ENCODE data around the gene GPN1.
A peak's percentile ranks its signal among the peaks of the same experiment; 100 is the strongest.
"Not testable (repeated sequence)": the region's sequence is repeated elsewhere in the genome, so short reads cannot be mapped to it uniquely, and the experiment has no call there.

GPN1 gene

GRCh38 chr2:27628767-27629709, at the start of gene GPN1, which contains the start of gene CCDC121:
TSS of gene GPN1 (plus strand) at chr2:27629050. CDS start at chr2:27629059, 9 bp downstream.
TSS of gene CCDC121 (minus strand) at chr2:27629012. CDS start at chr2:27627799, 1,213 bp downstream.
- DNase-seq: peak; percentile 14 to 55

- no peak for DNase-seq
These were observed 47.3 kb upstream of the GPN1 start for GRCh38 chr2:27581417-27582128.

- DNase-seq: no peak
These were observed 46.6 kb upstream of the GPN1 start for GRCh38 chr2:27582129-27582694.

DNA sequence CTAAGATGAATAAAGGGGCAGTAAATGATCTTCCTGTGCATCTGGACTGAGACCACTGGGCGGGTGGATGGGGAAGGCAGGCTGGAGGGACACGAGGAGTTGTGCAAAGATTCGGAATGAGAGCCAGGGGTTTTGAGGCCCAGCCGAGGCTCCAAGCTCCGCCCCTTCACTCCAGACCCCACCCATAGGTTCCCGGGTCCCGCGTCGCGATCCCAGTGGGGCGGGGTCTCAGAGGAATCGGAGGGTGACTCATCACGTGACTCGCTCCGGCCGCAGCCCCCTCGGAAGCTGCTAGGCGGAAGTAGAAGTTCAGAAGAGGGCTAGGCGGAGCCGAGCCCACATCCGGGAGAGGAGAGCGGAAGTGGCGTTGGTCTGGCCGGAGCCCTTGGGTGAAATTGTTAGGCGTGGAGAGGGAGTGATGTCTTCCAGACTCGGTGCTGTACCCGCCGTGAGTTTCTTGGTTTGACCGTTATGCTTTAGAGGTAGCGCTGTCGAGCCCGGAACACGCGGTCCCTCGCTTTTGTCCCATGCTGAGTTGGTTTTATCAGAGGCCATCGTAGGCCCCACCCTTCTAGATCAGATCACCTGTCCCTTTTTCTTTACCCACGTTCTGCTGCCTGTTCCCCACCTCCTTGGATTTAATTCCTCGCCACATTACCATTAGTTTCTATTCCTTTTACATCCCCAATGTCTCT, 46.0 kb upstream of the GPN1 start, which contains the start of gene ZNF512:
ZNF512 (plus strand) TSS at position 348 of the 695 bp plus-strand sequence; CDS start at position 419, 71 bp downstream.
- peak in 1 of 2 experiments; percentile 14 for DNase-seq

GRCh38 chr2:27583390-27583915, 45.4 kb upstream of the GPN1 start:
- no peak for DNase-seq

DNA sequence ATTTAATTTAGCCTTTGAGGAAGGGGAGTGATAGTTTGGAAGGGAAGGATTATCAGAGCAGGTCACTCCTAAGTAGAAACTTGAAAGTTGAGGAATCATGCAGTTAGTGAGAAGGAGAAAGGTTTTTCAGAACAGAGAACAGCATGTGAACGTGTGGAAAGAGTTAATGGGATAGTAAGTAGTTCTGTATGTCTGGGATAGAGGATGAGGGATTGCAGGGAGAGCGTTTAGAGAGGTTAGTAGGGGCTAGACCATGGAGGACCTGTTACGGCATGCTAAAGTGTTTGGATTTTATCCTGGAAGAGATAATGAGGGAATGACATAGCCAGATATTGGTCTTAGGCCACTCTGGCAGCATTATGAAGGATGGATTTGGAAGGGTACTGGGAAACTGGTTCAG, 44.3 kb upstream of the GPN1 start:
- no peak for DNase-seq

GRCh38 chr2:27587025-27587424, 41.8 kb upstream of the GPN1 start:
- DNase-seq: no peak

DNA sequence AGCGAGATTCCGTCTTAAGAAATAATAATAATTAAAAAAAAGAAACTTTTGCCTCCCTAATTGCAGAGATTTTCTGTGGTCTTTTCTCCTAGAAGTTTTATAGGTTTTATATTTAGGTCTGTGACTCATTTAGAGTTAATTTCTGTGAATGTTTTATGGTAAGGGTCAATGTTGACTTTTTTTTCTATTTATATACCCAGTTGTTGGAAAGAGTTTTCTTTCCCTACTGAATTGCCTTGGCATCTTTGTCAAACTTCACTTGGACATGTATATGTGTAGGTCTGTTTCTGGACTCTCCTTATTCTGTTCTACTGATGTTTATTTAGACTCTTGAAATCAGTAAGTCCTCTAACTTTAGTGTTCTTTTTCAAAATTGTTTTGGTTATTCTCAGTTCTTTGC, 40.5 kb upstream of the GPN1 start:
- DNase-seq: no peak

GRCh38 chr2:27591745-27592144, 37.1 kb upstream of the GPN1 start:
- no peak for DNase-seq

DNA sequence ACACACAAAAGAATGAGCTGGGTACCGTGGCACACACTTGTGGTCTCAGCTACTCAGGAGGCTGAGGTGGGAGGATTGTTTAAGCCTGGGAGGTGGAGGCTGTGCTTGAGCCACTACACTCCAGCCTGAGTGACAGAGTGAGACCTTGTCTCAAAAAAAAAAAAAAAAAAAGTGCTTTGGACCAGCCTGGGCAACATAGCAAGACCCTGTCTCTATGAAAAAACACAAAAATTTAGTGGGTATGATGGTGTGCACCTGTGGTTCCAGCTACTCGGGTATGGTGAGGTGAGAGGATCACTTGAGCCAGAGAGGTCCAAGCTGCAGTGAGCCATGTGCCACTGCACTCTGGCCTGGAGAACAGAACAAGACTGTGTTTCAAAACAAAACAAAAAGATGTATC, 35.6 kb upstream of the GPN1 start:
- no peak for DNase-seq

DNA sequence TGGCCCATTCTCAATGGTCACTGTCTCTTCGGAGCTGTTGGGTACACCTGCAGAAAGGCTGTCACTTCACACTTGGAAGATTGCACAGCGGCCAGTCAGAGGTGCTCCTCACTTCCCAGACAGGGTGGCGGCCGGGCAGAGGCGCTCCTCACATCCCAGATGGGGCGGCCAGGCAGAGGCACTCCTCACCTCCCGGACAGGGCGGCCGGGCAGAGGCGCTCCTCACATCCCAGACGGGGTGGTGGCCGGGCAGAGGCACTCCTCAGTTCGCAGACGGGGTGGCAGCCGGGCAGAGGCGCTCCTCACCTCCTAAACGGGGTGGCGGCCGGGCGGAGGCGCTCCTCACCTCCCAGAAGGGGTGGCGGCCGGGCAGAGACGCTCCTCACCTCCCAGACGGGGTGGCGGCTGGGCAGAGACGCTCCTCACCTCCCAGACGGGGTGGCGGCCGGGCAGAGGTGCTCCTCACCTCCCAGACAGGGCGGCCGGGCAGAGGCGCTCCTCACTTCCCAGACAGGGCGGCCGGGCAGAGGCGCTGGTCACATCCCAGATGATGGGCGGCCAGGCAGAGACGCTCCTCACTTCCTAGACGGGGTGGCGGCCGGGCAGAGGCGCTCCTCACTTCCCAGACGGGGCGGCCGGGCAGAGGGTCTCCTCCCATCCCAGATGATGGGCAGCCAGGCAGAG, 34.7 kb upstream of the GPN1 start:
- not testable (repeated sequence) for DNase-seq

GRCh38 chr2:27595412-27595811, 33.4 kb upstream of the GPN1 start:
- DNase-seq: not testable (repeated sequence)

- no peak for DNase-seq
These were observed 32.2 kb upstream of the GPN1 start for GRCh38 chr2:27596627-27597026.

- DNase-seq: no peak
These were observed 22.2 kb upstream of the GPN1 start for GRCh38 chr2:27606611-27607010.

DNA sequence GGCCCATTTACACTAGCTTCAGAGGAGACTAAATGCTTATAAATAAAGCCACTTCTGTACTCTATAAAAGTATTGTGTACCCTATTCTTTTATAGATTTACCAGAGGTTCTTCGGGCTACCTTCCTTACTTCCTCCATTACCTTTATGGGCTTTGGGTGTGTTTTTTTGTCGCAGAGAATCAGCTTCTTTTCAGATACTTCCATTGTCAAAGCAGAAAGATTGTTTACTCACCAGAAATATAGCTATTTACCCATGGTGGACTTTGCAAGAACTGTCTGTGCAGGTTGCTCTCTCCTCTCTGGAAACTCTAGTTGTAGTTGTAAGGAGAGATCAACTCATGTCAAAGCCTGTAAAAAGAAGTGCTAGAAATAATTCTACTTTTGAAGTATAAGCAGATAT, 14.9 kb upstream of the GPN1 start:
- DNase-seq: no peak

GRCh38 chr2:27615316-27615715, 13.5 kb upstream of the GPN1 start:
- DNase-seq: no peak

- no peak for DNase-seq
These were observed 7.3 kb upstream of the GPN1 start for GRCh38 chr2:27621524-27621923.

DNA sequence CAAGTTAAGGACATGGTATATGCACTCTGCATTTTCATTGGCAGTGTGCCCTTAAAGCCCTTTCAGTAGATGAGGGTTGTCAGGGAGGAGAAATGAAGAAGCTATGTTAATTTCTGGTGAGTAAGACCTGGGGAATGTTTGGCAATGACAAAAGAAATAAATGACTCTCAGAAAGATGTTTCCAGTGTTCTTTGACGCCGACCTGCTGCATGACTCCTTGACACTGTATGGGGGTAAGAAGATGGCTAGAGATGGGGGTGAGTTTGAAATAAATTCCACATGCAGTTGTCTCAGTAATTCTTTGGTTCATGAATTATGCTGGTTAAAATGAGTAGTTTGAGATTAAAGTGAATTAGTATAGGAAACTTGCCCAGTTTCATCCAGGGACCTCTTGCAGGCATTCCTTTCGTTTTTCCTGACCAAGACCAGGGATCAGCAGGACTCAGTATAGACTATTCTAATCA, 5.9 kb upstream of the GPN1 start:
- DNase-seq: no peak

DNA sequence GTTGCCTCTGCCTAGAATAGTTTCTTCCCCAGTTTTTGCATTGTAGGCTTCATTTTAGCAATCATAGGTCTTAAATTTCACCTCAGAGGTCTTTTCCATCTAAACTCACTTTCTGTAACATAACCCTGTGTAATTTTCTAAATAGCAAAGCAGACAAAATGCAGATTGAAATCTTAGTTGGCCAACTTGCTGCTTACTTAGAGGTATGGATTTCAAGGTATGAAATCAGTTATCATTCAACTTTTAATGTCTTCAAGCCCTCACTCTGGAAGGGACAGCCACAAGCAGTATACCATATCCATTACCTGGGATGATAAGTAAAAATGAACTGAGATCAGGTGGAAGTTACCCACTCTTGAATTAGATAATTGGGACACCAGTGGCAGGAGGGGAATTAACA, 3.9 kb upstream of the GPN1 start:
- DNase-seq: no peak

DNA sequence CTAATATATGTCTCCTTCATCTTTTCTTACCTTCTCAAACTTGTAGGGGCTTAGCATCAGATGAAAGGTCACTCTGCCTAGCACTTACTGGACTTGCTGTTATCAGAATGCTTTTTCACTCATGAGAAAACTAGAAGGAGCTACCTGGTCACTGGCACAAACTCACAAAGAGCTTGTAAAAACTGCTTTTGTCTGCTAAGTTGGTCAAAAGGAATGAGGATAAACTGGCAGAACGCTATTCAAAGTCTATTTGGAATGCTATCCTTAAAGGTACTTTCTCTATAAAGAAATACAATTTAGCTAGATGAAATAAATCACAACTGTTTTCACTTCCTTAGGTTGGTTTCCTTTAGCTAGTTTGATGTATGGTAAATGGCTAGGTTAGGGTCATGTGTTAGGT, 2.5 kb upstream of the GPN1 start:
- DNase-seq: not testable (repeated sequence)

- DNase-seq: not testable (repeated sequence)
These were observed 1.9 kb upstream of the GPN1 start for GRCh38 chr2:27626921-27627320.
